Measurements from ENCODE around the gene POLD4. TPM values are rescaled to one million over a fixed set of nuclear protein-coding genes. Genes with fewer than 3 reads are reported as not detected.

The POLD4 gene
- total and polyA plus RNA-seq, 7 donors = 48.5 to 748 (median 78.9) TPM

DNA sequence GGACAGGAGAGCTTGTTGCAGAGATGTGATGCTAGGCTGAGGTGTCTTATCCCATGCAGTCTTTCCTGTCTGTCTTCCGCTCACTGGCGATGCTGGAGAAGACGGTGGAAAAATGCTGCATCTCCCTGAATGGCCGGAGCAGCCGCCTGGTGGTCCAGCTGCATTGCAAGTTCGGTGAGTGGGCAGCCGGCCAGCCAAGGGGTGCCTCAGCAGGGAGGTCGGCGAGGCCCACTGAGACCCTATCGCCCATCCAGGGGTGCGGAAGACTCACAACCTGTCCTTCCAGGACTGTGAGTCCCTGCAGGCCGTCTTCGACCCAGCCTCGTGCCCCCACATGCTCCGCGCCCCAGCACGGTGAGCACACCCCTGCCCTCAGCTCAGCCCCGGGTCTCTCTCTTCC lies 40.1 kb upstream of the POLD4 start:
- H3K27ac ChIP-seq = no peak overlapping the region
- WGBS, 2 donors = 93 to 94% methylated on average over 18 of the region's 18 CpGs
- peaks cover 0 to 48% (median 19%) of the 10 kb centered on the region in 4 donors for H3K4me1 ChIP-seq
- intact Hi-C loops (cut with DNase I) = no loop called here
- TF ChIP-seq EP300 (IDR thresholded peaks at IDR 0.05) (no peak), POLR2AphosphoS5 (IDR thresholded peaks at IDR 0.05) (no peak), POLR2A (IDR thresholded peaks at IDR 0.05) (no peak)
- TF ChIP-seq, protein P1, sequence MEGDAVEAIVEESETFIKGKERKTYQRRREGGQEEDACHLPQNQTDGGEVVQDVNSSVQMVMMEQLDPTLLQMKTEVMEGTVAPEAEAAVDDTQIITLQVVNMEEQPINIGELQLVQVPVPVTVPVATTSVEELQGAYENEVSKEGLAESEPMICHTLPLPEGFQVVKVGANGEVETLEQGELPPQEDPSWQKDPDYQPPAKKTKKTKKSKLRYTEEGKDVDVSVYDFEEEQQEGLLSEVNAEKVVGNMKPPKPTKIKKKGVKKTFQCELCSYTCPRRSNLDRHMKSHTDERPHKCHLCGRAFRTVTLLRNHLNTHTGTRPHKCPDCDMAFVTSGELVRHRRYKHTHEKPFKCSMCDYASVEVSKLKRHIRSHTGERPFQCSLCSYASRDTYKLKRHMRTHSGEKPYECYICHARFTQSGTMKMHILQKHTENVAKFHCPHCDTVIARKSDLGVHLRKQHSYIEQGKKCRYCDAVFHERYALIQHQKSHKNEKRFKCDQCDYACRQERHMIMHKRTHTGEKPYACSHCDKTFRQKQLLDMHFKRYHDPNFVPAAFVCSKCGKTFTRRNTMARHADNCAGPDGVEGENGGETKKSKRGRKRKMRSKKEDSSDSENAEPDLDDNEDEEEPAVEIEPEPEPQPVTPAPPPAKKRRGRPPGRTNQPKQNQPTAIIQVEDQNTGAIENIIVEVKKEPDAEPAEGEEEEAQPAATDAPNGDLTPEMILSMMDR (IDR thresholded peaks at IDR 0.05) = no peak
- H3K27me3 ChIP-seq = no peaks in the 10 kb centered on the region
- no peak for DNase-seq
- no peak overlapping the region for H3K4me3 ChIP-seq
- peaks cover 11 to 49% (median 18%) of the 10 kb centered on the region in 4 donors for H3K36me3 ChIP-seq
- H3K9me3 ChIP-seq = no peaks in the 10 kb centered on the region

DNA sequence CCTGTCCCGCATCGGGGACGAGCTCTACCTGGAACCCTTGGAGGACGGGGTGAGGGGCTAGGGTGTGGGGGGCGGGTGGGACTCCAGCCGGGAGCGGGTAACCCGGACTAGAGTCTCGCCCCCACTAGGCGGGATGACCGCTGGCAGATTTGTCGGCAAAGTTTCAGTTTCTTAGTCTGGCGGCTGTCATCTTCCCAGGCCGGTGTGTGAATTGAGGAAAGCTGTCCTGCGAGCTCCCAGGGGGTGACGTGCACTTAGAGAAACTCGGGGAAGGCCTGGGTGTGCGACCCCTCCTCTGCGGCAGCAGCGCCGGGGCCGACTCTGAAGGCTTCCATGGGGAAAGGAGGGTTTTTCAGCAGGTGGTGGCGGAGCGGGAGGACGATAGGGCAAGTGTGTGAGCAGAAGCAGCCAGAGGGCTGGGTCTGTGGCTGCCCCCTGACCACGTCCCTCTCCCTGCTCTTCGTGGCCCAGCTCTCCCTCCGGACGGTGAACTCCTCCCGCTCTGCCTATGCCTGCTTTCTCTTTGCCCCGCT lies 38.9 kb upstream of the POLD4 start:
- H3K4me1 ChIP-seq = peaks cover 0 to 40% (median 19%) of the 10 kb centered on the region in 4 donors
- TF ChIP-seq POLR2AphosphoS5 (IDR thresholded peaks at IDR 0.05) (no peak), EP300 (IDR thresholded peaks at IDR 0.05) (no peak), POLR2A (IDR thresholded peaks at IDR 0.05) (no peak)
- TF ChIP-seq, protein P1 (IDR thresholded peaks at IDR 0.05) = no peak
- peak overlapping the region; percentile 65 to 87 (median 80) for H3K4me3 ChIP-seq
- peak overlapping the region; percentile 84 to 89 (median 85) for H3K27ac ChIP-seq
- H3K27me3 ChIP-seq = no peaks in the 10 kb centered on the region
- DNase-seq = no peak
- peaks cover 0 to 37% (median 6%) of the 10 kb centered on the region in 4 donors for H3K36me3 ChIP-seq
- H3K9me3 ChIP-seq = no peaks in the 10 kb centered on the region
- WGBS, 2 donors = 4 to 11% methylated on average over 31 of the region's 31 CpGs
- intact Hi-C loops (cut with DNase I) = no loop called here

DNA sequence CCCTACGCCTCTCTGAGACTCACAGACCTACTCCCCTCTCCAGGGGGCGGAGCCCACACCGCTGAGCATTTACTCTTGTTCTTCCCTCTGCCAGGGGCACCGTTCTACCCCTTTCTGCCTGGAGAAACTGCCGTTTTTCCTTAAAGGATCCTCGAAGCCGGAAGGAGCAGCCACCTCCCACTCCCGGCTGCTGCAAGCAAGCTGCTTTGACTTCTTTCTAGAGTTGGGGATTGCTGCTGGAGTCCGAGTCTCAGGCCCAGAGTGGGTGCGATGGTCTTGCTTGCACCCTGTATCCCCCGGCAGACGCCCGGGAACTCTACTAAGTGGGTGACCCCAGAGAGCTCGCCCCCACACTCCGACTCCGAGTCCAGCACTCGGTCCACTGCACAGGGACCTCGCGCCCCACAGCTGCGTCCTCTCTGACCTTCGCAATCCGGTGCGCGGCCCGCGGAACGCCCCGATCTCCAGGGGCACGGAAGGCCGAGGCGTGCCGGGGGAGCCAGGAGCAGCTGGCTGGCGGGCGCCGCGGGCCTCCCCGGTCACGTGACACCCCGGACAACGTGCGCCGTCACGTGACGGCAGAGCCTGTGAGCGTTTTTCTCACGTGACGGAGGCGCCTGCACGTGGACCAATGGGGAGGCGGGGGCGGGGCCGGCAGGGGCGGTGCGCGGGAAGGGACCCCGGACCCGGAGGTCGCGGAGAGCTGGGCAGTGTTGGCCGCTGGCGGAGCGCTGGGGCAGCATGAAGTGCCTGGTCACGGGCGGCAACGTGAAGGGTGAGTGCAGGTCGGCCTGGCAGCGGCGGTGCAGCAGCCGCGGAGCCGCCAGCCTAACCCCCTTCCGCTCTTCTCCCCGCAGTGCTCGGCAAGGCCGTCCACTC lies 38.2 kb upstream of the POLD4 start, which contains the start of gene RAD9A:
Gene RAD9A, plus strand, starts transcription at position 683 of the 879 bp plus-strand sequence. Its CDS starts 59 bp downstream, at position 742.
- TF ChIP-seq EP300 (IDR thresholded peaks at IDR 0.05) (peak in 1 of 4 donors; percentile 80), POLR2AphosphoS5 (IDR thresholded peaks at IDR 0.05) (peak; percentile 53 to 91 (median 88)), POLR2A (IDR thresholded peaks at IDR 0.05) (peak; percentile 31 to 53)
- TF ChIP-seq, protein P1 (IDR thresholded peaks at IDR 0.05) = no peak
- peaks cover 0 to 32% (median 19%) of the 10 kb centered on the region in 4 donors for H3K4me1 ChIP-seq
- 0% methylated on average over 75 of the region's 75 CpGs for WGBS, 2 donors
- peaks cover 0 to 30% (median 2%) of the 10 kb centered on the region in 4 donors for H3K36me3 ChIP-seq
- H3K27me3 ChIP-seq = no peaks in the 10 kb centered on the region
- peak; percentile 98 for DNase-seq
- H3K9me3 ChIP-seq = no peaks in the 10 kb centered on the region
- peak within 1 kb of the TSS; percentile 84 to 89 (median 85) for H3K27ac ChIP-seq
- intact Hi-C loops (cut with DNase I) = no loop called here
- H3K4me3 ChIP-seq = peak within 1 kb of the TSS; percentile 65 to 87 (median 80)

DNA sequence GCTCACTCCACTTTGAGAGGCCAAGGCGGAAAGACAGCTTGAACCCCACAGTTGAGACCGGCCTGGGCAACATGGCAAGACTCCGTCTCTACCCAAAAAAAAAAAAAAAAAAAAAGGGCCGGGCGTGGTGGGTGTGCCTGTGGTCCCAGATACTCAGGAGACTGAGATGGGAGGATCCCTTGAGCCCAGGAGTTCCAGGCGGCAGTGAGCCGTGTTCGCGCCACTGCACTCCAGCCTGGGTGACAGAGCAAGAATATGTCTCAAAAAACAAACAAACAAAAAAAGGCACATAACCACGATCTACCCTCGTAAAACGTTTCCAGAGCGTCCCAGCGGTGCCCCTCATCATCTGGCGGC lies 37.6 kb upstream of the POLD4 start:
- H3K36me3 ChIP-seq = peaks cover 0 to 24% (median 0%) of the 10 kb centered on the region in 4 donors
- no peaks in the 10 kb centered on the region for H3K9me3 ChIP-seq
- 7 to 14% methylated on average over 15 of the region's 15 CpGs for WGBS, 2 donors
- no peak for DNase-seq
- intact Hi-C loops (cut with DNase I) = no loop called here
- H3K27ac ChIP-seq = peak overlapping the region; percentile 84 to 89 (median 85)
- H3K4me1 ChIP-seq = peaks cover 0 to 31% (median 19%) of the 10 kb centered on the region in 4 donors
- peak overlapping the region; percentile 65 to 87 (median 80) for H3K4me3 ChIP-seq
- TF ChIP-seq, protein P1 (IDR thresholded peaks at IDR 0.05) = no peak
- TF ChIP-seq EP300 (IDR thresholded peaks at IDR 0.05) (no peak), POLR2A (IDR thresholded peaks at IDR 0.05) (no peak), POLR2AphosphoS5 (IDR thresholded peaks at IDR 0.05) (no peak)
- no peaks in the 10 kb centered on the region for H3K27me3 ChIP-seq
